ENCODE measurements around the gene SGTA. TPM values are rescaled to one million over a fixed set of nuclear protein-coding genes. Genes with fewer than 3 reads are reported as not detected.

The SGTA gene
- total and polyA plus RNA-seq, 2 donors from 2014 or later, result 50.4 to 66.2 TPM

DNA sequence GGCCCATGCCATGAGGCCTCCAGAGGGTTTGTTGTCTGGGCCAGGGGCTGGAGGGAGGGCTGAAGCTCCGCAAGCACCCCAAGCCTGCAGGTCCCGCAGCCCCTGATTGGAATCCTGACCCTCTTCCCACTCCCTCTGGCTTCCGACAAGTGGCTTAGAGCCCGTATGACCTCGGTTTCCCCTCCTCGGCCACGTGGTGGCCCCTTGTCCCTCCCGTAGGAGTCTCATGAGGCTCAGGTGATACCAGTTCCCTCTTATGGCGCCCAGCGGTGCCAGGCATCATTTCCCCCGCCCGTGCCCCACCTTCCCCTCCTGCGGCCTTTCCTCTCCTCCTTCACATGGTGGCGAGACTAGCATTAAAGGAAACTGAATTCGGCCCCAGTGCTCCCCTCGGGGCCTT lies 8.4 kb upstream of the SGTA start:
- no peak overlapping the region for H3K9ac ChIP-seq (ENCODE audit: low read length in 3 of 3)
- no peak overlapping the region for H3K4me3 ChIP-seq (ENCODE audit: low read length in 3 of 3)
- H3K27ac ChIP-seq (ENCODE audit: low read depth in 2 of 2, low read length in 2 of 2), result no peak overlapping the region
- no peaks in the 10 kb centered on the region for H3K9me3 ChIP-seq (ENCODE audit: control insufficient read depth in 2 of 3, insufficient read depth in 1 of 3, low read length in 3 of 3)
- no peaks in the 10 kb centered on the region for H3K27me3 ChIP-seq (ENCODE audit: control insufficient read depth, insufficient read depth, low read length)
- peaks cover 0 to 3% (median 0%) of the 10 kb centered on the region in 3 donors for H3K36me3 ChIP-seq (ENCODE audit: control insufficient read depth in 2 of 3, insufficient read depth in 3 of 3, low read length in 3 of 3)
- intact Hi-C loops (cut with DNase I), result no loop called here
- FAIRE-seq, result no peak
- TF ChIP-seq, protein P1, sequence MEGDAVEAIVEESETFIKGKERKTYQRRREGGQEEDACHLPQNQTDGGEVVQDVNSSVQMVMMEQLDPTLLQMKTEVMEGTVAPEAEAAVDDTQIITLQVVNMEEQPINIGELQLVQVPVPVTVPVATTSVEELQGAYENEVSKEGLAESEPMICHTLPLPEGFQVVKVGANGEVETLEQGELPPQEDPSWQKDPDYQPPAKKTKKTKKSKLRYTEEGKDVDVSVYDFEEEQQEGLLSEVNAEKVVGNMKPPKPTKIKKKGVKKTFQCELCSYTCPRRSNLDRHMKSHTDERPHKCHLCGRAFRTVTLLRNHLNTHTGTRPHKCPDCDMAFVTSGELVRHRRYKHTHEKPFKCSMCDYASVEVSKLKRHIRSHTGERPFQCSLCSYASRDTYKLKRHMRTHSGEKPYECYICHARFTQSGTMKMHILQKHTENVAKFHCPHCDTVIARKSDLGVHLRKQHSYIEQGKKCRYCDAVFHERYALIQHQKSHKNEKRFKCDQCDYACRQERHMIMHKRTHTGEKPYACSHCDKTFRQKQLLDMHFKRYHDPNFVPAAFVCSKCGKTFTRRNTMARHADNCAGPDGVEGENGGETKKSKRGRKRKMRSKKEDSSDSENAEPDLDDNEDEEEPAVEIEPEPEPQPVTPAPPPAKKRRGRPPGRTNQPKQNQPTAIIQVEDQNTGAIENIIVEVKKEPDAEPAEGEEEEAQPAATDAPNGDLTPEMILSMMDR (IDR thresholded peaks at IDR 0.05; ENCODE audit: borderline replicate concordance, extremely low read depth, insufficient read depth), result no peak
- H3K4me1 ChIP-seq (ENCODE audit: control insufficient read depth in 2 of 3, insufficient read depth in 2 of 3, low read depth in 1 of 3, low read length in 3 of 3), result no peaks in the 10 kb centered on the region
- DNase-seq, result no peak

DNA sequence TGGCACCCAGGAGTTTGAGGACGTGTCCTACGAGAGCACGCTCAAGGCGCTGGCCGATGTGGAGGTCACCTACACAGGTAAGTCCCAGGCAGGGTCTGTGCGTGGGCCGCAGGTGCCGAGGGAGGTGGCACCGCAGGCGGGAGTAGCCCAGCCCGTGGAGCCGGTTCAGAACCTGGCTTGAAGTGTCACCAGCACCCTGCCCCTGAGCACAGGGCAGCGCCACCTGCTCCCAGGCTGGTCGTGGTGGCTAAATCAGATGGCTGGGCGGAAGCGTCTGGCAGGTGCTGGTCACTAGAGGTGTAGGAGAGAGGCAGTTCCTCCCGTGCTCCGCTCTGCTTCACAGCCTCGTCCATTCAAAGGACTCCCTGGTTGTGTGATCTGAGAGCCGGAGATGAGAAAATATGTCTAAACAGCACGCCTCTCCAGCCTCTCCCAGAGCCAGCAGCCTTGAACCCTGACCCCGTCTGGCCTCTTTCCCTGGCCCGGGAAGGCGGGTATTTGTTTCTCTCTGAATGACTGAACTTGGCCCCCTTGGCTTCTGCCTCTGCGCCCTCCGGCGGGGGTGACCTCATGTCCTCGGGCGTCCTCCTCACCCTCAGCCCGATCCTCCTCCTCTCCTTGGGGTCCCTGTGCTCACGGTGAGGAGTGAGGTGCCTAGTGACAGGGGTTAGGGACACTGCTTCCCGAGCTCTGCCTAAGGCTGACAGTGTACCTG lies 7.6 kb upstream of the SGTA start:
- no peak overlapping the region for H3K27ac ChIP-seq (ENCODE audit: low read depth in 2 of 2, low read length in 2 of 2)
- TF ChIP-seq, protein P1 (IDR thresholded peaks at IDR 0.05; ENCODE audit: borderline replicate concordance, extremely low read depth, insufficient read depth), result no peak
- no peak for FAIRE-seq

DNA sequence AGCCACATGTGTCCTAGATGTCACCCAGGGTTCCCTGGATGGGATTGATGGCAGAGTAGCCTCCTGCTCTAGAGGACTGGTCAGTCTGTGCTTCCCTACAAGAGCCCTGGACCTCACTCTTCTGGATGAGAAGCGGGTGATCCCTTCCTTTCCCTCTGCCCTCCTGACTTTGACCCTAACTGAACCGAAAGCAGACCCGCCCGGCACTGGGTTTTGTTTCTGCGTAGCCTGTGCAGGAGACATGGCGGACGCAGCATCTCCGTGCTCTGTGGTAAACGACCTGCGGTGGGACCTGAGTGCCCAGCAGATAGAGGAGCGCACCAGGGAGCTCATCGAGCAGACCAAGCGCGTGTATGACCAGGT lies 7.1 kb upstream of the SGTA start:
- Histone ChIP-seq H3K36me3 (ENCODE audit: control insufficient read depth in 2 of 3, insufficient read depth in 3 of 3, low read length in 3 of 3) (no peaks in the 10 kb centered on the region), H3K9ac (ENCODE audit: low read length in 3 of 3) (no peak overlapping the region), H3K9me3 (ENCODE audit: control insufficient read depth in 2 of 3, insufficient read depth in 1 of 3, low read length in 3 of 3) (no peaks in the 10 kb centered on the region), H3K27me3 (ENCODE audit: control insufficient read depth, insufficient read depth, low read length) (no peaks in the 10 kb centered on the region), H3K4me3 (ENCODE audit: low read length in 3 of 3) (no peak overlapping the region), H3K27ac (ENCODE audit: low read depth in 2 of 2, low read length in 2 of 2) (no peak overlapping the region), H3K4me1 (ENCODE audit: control insufficient read depth in 2 of 3, insufficient read depth in 2 of 3, low read depth in 1 of 3, low read length in 3 of 3) (peaks cover 0 to 3% (median 0%) of the 10 kb centered on the region in 3 donors)
- TF ChIP-seq, protein P1 (IDR thresholded peaks at IDR 0.05; ENCODE audit: borderline replicate concordance, extremely low read depth, insufficient read depth), result no peak
- FAIRE-seq (no peak), DNase-seq (no peak)
- intact Hi-C loops (cut with DNase I), result no loop called here

More for the DNA sequence above, 7.6 kb upstream of the SGTA start:
- intact Hi-C loops (cut with DNase I), result no loop called here
- Histone ChIP-seq H3K4me3 (ENCODE audit: low read length in 3 of 3) (no peak overlapping the region), H3K4me1 (ENCODE audit: control insufficient read depth in 2 of 3, insufficient read depth in 2 of 3, low read depth in 1 of 3, low read length in 3 of 3) (peaks cover 0 to 3% (median 0%) of the 10 kb centered on the region in 3 donors), H3K36me3 (ENCODE audit: control insufficient read depth in 2 of 3, insufficient read depth in 3 of 3, low read length in 3 of 3) (peaks cover 0 to 2% (median 0%) of the 10 kb centered on the region in 3 donors), H3K9me3 (ENCODE audit: control insufficient read depth in 2 of 3, insufficient read depth in 1 of 3, low read length in 3 of 3) (no peaks in the 10 kb centered on the region), H3K9ac (ENCODE audit: low read length in 3 of 3) (no peak overlapping the region), H3K27me3 (ENCODE audit: control insufficient read depth, insufficient read depth, low read length) (no peaks in the 10 kb centered on the region)
- no peak for DNase-seq

Data from kidney (tissue), 14 donors.